Skeletal muscle tissue (tissue), 4 donors: ENCODE results near the gene ZRANB3. TPM values are rescaled to one million over a fixed set of nuclear protein-coding genes. Genes with fewer than 3 reads are reported as not detected.

Source experiments
- H3K27ac ChIP-seq: one replicate; pipeline ENCODE4 v1.7.0; 2013; ENCODE audit warnings: mild to moderate bottlenecking, low read depth, low read length, inconsistent platforms
- H3K27me3 ChIP-seq, 3 donors: one replicate each; pipeline ENCODE4 v1.7.0; 2013; ENCODE audit warnings: low read length in 3 of 3; ENCODE audit not compliant: control insufficient read depth in 3 of 3, insufficient read depth in 3 of 3
- H3K36me3 ChIP-seq, 3 donors: one replicate each; pipeline ENCODE4 v1.7.0; 2013; ENCODE audit warnings: low read length in 3 of 3; ENCODE audit not compliant: control insufficient read depth in 3 of 3, insufficient read depth in 3 of 3
- H3K4me1 ChIP-seq, 3 donors: one replicate each; pipeline ENCODE4 v1.7.0; 2013; ENCODE audit warnings: low read length in 3 of 3, mild to moderate bottlenecking in 3 of 3; ENCODE audit not compliant: control insufficient read depth in 3 of 3, insufficient read depth in 3 of 3
- H3K4me3 ChIP-seq, 3 donors: one replicate each; pipeline ENCODE4 v1.7.0; 2013; ENCODE audit warnings: low read length in 3 of 3
- H3K9ac ChIP-seq, 3 donors: one replicate each; pipeline ENCODE4 v1.7.0; 2013; ENCODE audit warnings: low read length in 3 of 3, mild to moderate bottlenecking in 3 of 3, moderate library complexity in 2 of 3, low read depth in 1 of 3
- H3K9me3 ChIP-seq, 3 donors: one replicate each; pipeline ENCODE4 v1.7.0; 2013; ENCODE audit warnings: low read length in 3 of 3; ENCODE audit not compliant: control insufficient read depth in 3 of 3
- total RNA-seq: library from RNA; depleted of rRNA; stranded (reverse); fragments of >200 nt; gene quantifications from one replicate; pipeline ENCODE4 v1.2.3, GENCODE V29; 2014
- donor health status: Osteomylitis.

The ZRANB3 gene
- total RNA-seq, 1 donor from 2014 or later, result 12.5 TPM

- no peak overlapping the region for H3K4me3 ChIP-seq
- no peak overlapping the region for H3K9ac ChIP-seq
- no peaks in the 10 kb centered on the region for H3K4me1 ChIP-seq
- no peaks in the 10 kb centered on the region for H3K27me3 ChIP-seq
- no peak overlapping the region for H3K27ac ChIP-seq
- no peaks in the 10 kb centered on the region for H3K9me3 ChIP-seq
- H3K36me3 ChIP-seq, result peaks cover 9 to 41% (median 30%) of the 10 kb centered on the region in 3 donors
Observed at GRCh38 chr2:135159191-135159590, 371.8 kb downstream of the ZRANB3 start.

DNA sequence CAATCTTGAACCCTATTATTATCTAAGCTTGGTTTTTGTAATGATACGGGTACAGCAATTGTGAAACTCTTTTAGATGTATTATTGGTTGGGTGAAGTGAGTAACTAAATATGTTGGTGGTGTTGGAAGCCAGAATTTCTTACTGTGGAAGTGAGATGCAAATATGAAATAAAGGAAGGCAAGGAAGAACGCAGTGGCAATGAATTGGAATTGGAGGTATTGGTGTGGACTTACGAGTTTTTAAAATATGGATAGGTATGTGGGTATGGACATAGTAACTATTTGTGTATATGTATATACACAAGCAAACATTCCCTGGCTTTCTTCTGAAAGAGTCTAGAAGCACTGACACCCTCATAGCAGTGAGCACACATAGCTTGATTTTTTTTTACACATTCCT, 373.2 kb downstream of the ZRANB3 start:
- Histone ChIP-seq H3K9me3 (no peaks in the 10 kb centered on the region), H3K9ac (no peak overlapping the region), H3K36me3 (peaks cover 12 to 37% (median 32%) of the 10 kb centered on the region in 3 donors), H3K27ac (no peak overlapping the region), H3K27me3 (no peaks in the 10 kb centered on the region), H3K4me3 (no peak overlapping the region), H3K4me1 (no peaks in the 10 kb centered on the region)

GRCh38 chr2:135154962-135155361, 376.1 kb downstream of the ZRANB3 start:
- no peak overlapping the region for H3K9ac ChIP-seq
- peaks cover 22 to 56% (median 50%) of the 10 kb centered on the region in 3 donors for H3K36me3 ChIP-seq
- H3K4me3 ChIP-seq, result no peak overlapping the region
- H3K27ac ChIP-seq, result no peak overlapping the region
- no peaks in the 10 kb centered on the region for H3K4me1 ChIP-seq
- H3K27me3 ChIP-seq, result no peaks in the 10 kb centered on the region
- H3K9me3 ChIP-seq, result no peaks in the 10 kb centered on the region

DNA sequence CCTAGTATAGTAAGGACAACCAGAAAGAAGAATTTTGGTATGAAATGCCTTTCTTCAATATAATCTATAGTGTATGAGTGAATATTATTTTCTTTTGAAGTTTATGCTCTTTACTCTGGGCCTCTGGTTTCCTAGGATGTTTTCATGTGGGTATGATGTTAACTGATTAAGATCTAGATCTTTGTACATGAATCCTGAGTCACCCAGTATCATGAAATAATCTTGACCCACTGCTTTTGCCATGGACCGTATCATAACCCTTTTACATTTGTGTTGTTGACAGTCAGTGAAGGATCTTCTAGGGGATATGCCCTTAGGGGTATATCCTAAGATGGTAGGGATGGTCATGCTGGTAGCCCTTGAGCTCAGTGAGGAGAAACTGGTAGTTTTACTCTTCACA, 378.7 kb downstream of the ZRANB3 start:
- H3K9ac ChIP-seq, result no peak overlapping the region
- H3K4me3 ChIP-seq, result no peak overlapping the region
- H3K27ac ChIP-seq, result no peak overlapping the region
- H3K36me3 ChIP-seq, result peaks cover 17 to 46% (median 42%) of the 10 kb centered on the region in 3 donors
- no peaks in the 10 kb centered on the region for H3K4me1 ChIP-seq
- H3K27me3 ChIP-seq, result no peaks in the 10 kb centered on the region
- no peaks in the 10 kb centered on the region for H3K9me3 ChIP-seq

- peaks cover 17 to 45% (median 35%) of the 10 kb centered on the region in 3 donors for H3K36me3 ChIP-seq
- no peaks in the 10 kb centered on the region for H3K4me1 ChIP-seq
- no peak overlapping the region for H3K9ac ChIP-seq
Observed at GRCh38 chr2:135151615-135152014, 379.4 kb downstream of the ZRANB3 start.

GRCh38 chr2:135150725-135151124, 380.3 kb downstream of the ZRANB3 start:
- Histone ChIP-seq H3K9me3 (no peaks in the 10 kb centered on the region), H3K27me3 (no peaks in the 10 kb centered on the region), H3K9ac (no peak overlapping the region), H3K27ac (no peak overlapping the region), H3K36me3 (peaks cover 17 to 43% (median 34%) of the 10 kb centered on the region in 3 donors), H3K4me3 (no peak overlapping the region), H3K4me1 (no peaks in the 10 kb centered on the region)

More at GRCh38 chr2:135151615-135152014, 379.4 kb downstream of the ZRANB3 start:
- Histone ChIP-seq H3K9me3 (no peaks in the 10 kb centered on the region), H3K4me3 (no peak overlapping the region), H3K27me3 (no peaks in the 10 kb centered on the region), H3K27ac (no peak overlapping the region)

DNA sequence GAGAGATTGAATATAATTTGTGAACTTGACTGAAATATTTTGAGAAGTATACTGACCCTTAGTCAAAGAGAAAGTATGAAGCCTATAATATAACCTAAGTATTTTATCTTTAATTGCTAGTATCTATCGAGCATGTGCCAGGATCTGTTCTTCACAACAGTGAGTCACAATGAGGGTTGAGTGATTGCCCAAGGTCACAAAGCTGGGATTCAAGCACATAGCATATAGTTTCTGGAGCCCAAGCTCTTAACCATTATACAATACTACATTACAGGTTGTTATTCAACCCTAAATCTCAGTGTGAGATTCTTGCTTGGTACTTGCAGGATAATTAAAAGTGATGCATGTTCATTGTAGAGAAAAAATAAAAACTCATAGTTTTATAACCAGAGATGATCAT, 381.8 kb downstream of the ZRANB3 start:
- Histone ChIP-seq H3K4me1 (no peaks in the 10 kb centered on the region), H3K9ac (no peak overlapping the region), H3K9me3 (no peaks in the 10 kb centered on the region), H3K27ac (no peak overlapping the region), H3K4me3 (no peak overlapping the region), H3K27me3 (no peaks in the 10 kb centered on the region), H3K36me3 (peaks cover 16 to 33% (median 29%) of the 10 kb centered on the region in 3 donors)

GRCh38 chr2:135144343-135144742, 386.7 kb downstream of the ZRANB3 start:
- Histone ChIP-seq H3K27ac (no peak overlapping the region), H3K4me3 (no peak overlapping the region), H3K27me3 (no peaks in the 10 kb centered on the region), H3K36me3 (peaks cover 6 to 16% (median 8%) of the 10 kb centered on the region in 3 donors), H3K9me3 (peaks cover 0 to 5% (median 3%) of the 10 kb centered on the region in 3 donors), H3K9ac (no peak overlapping the region), H3K4me1 (no peaks in the 10 kb centered on the region)

DNA sequence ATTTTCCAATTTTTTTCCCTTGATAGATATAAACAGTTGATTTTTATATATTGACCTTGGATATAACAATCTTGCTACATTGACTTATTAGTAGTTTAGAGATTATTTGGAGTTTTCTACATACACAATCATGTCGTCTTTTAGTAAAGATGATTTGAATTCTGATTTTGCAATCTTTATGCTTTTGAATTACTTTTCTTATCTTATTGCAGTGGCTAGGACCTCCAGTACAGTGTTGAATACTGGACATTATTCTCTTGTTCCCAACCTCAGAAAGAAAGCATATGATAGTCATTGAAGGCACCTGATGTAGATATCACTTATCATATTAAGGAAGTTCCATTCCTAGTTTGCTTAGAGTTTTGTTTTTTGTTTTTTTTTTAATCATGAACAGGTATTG, 388.7 kb downstream of the ZRANB3 start:
- H3K36me3 ChIP-seq, result peaks cover 6 to 23% (median 8%) of the 10 kb centered on the region in 3 donors

DNA sequence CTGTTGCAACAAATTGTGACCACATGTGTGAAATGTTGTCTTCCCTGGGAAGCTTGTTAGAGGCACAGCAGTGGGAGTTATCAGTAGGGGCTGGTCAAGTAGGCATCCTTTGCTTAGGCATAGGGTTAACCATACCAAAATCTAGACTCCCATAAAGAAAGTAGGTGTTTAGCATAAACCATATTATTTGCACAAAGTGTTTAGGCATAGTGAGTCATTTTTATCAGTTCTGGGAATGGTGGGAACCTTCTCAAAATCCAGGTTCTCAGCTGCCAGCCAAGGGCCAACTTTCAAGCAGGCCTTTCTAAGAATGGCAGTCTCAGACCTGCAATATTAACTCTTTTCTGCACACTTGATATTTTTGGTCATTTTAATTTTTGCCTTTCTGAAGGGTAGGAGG, 390.4 kb downstream of the ZRANB3 start:
- Histone ChIP-seq H3K4me3 (no peak overlapping the region), H3K4me1 (no peaks in the 10 kb centered on the region), H3K9ac (no peak overlapping the region), H3K27me3 (no peaks in the 10 kb centered on the region), H3K27ac (no peak overlapping the region), H3K9me3 (peaks cover 0 to 5% (median 3%) of the 10 kb centered on the region in 3 donors), H3K36me3 (peaks cover 15 to 36% (median 19%) of the 10 kb centered on the region in 3 donors)

More for the DNA sequence above, 388.7 kb downstream of the ZRANB3 start:
- Histone ChIP-seq H3K9ac (no peak overlapping the region), H3K4me1 (no peaks in the 10 kb centered on the region), H3K9me3 (peaks cover 0 to 5% (median 3%) of the 10 kb centered on the region in 3 donors), H3K27ac (no peak overlapping the region), H3K27me3 (no peaks in the 10 kb centered on the region), H3K4me3 (no peak overlapping the region)
